Endothelial cell of umbilical vein (primary cell): ENCODE data around the gene BCL2.

Experiments
- POLR2A ChIP-seq: IDR thresholded peaks from 2 replicates; pipeline ENCODE4 v1.6.1; 2012; ENCODE audit warnings: low read depth, mild to moderate bottlenecking, control low read depth, low read length
- TF ChIP-seq, protein P1 (sequence below): IDR thresholded peaks from 2 replicates; pipeline ENCODE4 v1.6.1; 2011; ENCODE audit not compliant: insufficient read depth, insufficient read length
- TF ChIP-seq, protein P2 (sequence below), 2 donors: IDR thresholded peaks; 1 replicate in 1 of 2; 2 replicates in 1 of 2; pipeline ENCODE4 v1.5.1; 2011; ENCODE audit warnings: low read length in 2 of 2, mild to moderate bottlenecking in 2 of 2, moderate library complexity in 2 of 2, control low read depth in 1 of 2, inconsistent platforms in 1 of 2, low read depth in 1 of 2; ENCODE audit not compliant: insufficient read depth in 1 of 2; ENCODE audit errors: extremely low read depth in 1 of 2

DNA sequence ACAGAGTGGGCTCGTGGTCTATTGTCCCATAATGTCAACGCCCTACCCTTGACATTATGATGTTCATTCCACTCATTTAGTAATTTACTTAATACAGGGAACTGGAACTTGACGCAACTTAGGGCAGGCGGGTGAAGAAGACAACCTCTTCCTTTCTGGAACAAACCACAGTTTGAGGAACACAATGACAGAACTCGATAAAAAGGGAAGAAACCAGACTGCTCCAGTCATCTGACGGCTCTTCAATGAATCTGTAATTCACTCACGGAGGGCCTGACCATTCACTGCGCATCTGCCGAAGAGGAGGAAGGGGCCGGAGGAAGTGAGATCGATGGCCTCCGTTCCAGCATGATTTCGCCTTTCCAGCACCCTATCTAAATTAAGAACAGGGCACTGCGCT is 83.2 kb downstream of the BCL2 start:
- no peak for TF ChIP-seq POLR2A
- TF ChIP-seq, protein P1, sequence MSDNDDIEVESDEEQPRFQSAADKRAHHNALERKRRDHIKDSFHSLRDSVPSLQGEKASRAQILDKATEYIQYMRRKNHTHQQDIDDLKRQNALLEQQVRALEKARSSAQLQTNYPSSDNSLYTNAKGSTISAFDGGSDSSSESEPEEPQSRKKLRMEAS: no peak
- TF ChIP-seq, protein P2, sequence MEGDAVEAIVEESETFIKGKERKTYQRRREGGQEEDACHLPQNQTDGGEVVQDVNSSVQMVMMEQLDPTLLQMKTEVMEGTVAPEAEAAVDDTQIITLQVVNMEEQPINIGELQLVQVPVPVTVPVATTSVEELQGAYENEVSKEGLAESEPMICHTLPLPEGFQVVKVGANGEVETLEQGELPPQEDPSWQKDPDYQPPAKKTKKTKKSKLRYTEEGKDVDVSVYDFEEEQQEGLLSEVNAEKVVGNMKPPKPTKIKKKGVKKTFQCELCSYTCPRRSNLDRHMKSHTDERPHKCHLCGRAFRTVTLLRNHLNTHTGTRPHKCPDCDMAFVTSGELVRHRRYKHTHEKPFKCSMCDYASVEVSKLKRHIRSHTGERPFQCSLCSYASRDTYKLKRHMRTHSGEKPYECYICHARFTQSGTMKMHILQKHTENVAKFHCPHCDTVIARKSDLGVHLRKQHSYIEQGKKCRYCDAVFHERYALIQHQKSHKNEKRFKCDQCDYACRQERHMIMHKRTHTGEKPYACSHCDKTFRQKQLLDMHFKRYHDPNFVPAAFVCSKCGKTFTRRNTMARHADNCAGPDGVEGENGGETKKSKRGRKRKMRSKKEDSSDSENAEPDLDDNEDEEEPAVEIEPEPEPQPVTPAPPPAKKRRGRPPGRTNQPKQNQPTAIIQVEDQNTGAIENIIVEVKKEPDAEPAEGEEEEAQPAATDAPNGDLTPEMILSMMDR (IDR thresholded peaks at IDR 0.05; ENCODE audit: extremely low read depth in 1 of 2, insufficient read depth in 1 of 2, low read depth in 1 of 2, low read length in 2 of 2): no peak
